ENCODE data around the gene FOXA2.

The FOXA2 gene

DNA sequence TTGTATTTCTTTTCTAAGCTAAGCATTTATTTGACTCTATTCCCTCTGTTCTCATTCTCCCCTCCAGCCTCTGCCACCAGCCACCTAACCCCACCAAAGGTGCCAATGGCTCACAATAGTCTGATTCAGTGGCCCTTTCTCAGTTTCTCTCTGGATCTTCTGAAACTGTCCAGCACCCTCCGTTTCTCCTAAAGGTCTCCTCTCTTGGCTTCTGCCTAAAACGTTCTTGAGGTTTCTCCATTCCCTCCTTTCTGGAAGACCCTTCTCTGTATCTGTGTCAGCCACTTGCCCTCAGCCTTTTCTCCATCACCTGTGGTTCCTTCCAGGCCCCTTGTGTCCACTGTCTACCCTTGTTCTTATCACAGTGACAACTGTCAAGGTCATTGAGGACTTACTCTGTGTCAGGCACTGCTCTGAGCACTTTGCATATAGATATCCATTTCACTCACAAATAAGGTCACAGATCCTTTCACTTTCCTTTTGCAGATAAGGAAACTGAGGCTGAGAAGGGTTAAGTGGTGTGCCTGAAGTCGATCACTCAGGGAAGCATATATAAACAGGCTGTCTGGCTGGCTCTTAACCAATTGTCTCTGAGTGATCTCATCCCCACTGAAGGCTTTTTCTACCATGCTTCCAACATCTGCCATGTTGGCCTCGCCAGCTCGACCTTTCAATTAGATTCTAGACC lies 48.1 kb downstream of the FOXA2 start:
- DNase-seq: no peak

DNA sequence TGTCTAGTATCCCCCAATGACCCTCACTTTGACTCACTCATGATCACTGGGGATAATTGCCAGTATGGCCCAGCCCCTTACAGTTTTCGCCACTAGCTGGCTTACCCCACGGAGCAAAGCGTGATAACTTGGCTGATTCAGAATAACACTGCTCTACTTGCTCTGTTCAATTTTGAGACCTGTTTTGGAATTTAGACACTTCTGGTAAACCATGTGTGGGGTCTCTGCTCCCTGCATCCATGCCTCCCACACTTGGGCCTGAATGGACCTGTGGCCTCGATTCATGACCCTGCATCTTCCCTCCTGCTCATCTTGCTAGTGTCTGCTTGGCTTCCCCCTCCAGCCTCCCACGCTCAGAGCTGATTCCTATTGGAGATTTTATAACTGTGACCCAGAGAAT lies 48.9 kb downstream of the FOXA2 start:
- DNase-seq: no peak

DNA sequence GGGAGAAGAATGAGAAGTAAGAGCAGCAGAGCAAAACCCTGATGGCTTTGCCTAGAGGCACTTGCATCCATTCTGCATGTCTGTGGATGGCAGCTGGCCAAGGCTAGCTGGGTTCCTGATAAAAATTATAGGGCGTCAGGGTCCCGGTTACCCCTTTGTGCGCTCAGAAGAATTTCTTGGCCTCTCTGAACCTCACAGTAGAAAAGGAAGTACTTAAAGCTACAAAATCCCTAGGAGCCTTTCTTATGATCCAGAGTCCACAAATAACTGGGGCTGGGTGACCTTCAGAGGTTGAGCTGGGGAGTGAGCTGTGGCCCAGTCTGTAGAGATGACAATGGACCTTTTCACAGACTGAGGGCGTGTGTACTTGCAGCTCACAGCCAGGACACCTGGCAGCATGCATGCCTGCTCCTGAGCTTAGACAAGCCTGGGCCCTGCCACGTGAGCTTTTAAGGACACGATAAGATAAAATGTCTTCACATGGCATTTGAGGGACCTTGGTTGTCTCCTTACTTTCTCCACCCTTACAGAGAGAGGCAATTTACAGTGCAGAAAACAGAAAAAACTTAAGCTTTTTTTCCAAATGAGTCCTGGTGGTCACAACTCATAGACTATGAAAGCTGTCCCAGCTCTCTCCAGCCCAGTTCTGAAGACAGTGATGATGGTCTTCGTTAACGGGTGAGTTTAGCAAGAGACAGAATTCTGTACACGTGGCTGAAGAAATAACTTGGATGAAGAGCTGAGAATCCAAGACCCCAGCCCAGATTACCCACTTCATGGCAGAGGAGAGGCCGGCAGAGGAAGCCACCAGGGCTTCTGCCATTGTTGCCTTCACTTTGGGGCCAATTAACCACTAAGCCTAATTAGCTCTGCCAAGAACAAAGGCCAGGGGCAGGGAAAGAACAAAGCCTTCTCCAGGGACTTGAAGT lies 50.3 kb downstream of the FOXA2 start:
- no peak for DNase-seq

DNA sequence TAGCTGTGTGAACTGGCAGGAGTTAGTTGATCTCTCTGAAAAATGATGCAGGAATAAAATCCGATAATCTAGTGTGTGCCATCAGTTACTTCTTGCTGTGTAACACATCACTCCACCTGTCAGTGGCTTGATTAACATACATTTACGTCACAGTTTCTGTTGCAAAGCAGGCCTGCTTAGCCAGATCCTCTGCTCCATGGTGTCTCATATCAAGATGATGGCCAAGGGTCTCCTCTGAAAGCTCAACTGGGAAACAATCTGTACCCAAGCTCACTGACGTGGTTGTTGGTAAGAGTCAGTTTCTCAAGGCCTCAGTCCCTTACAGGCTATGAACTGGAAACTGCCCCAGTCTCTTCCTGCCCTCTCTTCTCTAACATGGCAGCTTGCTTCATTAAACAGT lies 51.8 kb downstream of the FOXA2 start:
- DNase-seq: no peak

DNA sequence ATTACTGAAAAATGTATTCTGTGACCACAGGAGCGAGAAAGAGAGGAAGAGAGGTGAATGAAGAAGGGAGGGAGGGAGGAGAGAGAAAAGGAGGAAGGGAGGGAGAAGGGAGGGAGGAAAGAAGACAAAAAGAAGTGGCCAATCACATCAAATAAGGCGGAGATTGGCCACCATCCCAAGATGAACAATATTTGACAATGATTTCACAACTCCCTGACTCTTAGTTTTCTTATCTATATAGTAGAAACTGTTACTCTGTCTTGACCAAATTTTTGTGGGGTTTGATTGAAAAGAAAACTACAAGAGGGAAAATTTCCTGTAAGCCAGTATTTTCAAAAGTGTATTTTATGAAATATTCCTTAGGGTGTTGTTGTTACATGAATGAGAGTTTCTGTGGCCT lies 52.6 kb downstream of the FOXA2 start:
- DNase-seq: no peak

DNA sequence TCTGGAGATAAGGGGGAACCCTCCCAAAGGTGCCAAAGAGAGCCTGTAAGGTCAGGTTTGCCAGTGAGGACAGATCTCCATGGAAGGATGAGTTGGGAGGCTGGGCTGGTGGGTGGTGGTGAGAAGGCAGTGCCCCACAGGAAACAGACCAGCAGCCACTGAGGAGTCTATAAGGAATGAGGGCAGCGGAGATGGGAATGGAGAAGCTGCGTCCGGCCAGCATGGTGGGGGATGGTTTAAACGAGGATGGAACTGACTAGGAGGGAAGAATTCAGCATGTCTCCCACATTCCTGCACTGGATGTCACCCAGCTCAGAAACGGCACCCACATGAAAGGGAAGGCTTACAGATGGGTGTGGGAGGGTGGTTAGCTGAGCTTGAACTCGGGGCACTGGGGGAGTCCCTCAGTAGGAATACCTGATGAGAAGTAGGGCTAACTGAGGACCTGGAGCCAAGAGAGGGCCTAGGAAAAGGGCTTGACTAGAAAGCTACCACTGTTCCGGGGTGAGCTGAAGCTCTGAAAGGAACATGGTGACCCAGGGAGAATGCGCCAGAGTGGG lies 53.2 kb downstream of the FOXA2 start:
- no peak for DNase-seq
